K562 (cell line): ENCODE measurements around the gene NBR1. TPM values are rescaled to one million over a fixed set of nuclear protein-coding genes. Genes with fewer than 3 reads are reported as not detected.
"Not testable (repeated sequence)": the region's sequence is repeated elsewhere in the genome, so short reads cannot be mapped to it uniquely, and the experiment has no call there.

Source experiments
- ATAC-seq: fragments of 200-7000 bp; cut with Tn5 transposase; 3 replicates; pipeline ENCODE4 v1.9.1; 2020; ENCODE audit warnings: moderate library complexity
- BruUV-seq: library from RNA; stranded (reverse); fragments of 400-500 nt; replicated peaks from 2 replicates; lab custom pipeline; 2021; lab: Mats Ljungman, UMichigan
- CTCF ChIA-PET: fragments of 300-600 bp; formaldehyde crosslinking; extraction: SDS; loops from one replicate; lab custom pipeline; 2021; ENCODE audit warnings: low intra/inter-chr PET ratio; lab: Yijun Ruan, JAX
- POLR2A ChIA-PET: fragments of 300-600, 350-650 bp; sonication (Branson Sonifier 250); formaldehyde crosslinking; extraction: SDS; loops from one replicate; lab custom pipeline; 2021; ENCODE audit warnings: antibody characterized with exemption, inconsistent platforms; lab: Yijun Ruan, JAX
- DNase-seq, 4 experiments: peaks; one replicate each; pipeline versions ENCODE4 v3.0.0 to v3.0.0-alpha.2; 2011 to 2018; ENCODE audit warnings: low spot score in 3 of 4, mixed read lengths in 3 of 4; ENCODE audit errors: extremely low read depth in 1 of 4
- FAIRE-seq: peaks from 2 replicates; lab custom pipeline; 2011; peaks lifted over from hg19 to GRCh38; lab: Jason Lieb, UNC
- H2AFZ ChIP-seq: 2 replicates; pipeline ENCODE4 v1.6.0; 2011; ENCODE audit warnings: low read depth, low read length, control low read depth, inconsistent platforms
- H3K27ac ChIP-seq: fragments of 200-600 bp; 3 replicates; pipeline ENCODE4 v1.8.0; 2011; ENCODE audit warnings: low read depth, mild to moderate bottlenecking, control low read depth, inconsistent platforms, low read length, moderate library complexity, mixed read lengths; ENCODE audit errors: extremely low read depth
- H3K27me3 ChIP-seq, 2 experiments: fragments of 300-600 bp in 1 of 2; 2 replicates in 1 of 2; 3 replicates in 1 of 2; pipeline versions ENCODE4 v1.6.0 to v1.8.0; 2011; ENCODE audit warnings: inconsistent platforms in 2 of 2, low read length in 2 of 2, mild to moderate bottlenecking in 1 of 2, mixed read lengths in 1 of 2, moderate library complexity in 1 of 2; ENCODE audit not compliant: control insufficient read depth in 2 of 2, insufficient read depth in 2 of 2
- H3K36me3 ChIP-seq: fragments of 300-600 bp; 3 replicates; pipeline ENCODE4 v1.8.0; 2011; ENCODE audit warnings: mild to moderate bottlenecking, low read length, inconsistent platforms; ENCODE audit not compliant: control insufficient read depth, insufficient read depth
- H3K4me1 ChIP-seq, 2 experiments: fragments of 200-600 bp in 1 of 2; replicated peaks in 1 of 2; 2 replicates in 1 of 2; 3 replicates in 1 of 2; pipeline versions ENCODE4 v1.5.1 to v1.8.0; 2011; ENCODE audit warnings: inconsistent platforms in 2 of 2, low read length in 2 of 2, mild to moderate bottlenecking in 1 of 2, mixed read lengths in 1 of 2, moderate library complexity in 1 of 2; ENCODE audit not compliant: control insufficient read depth in 2 of 2, insufficient read depth in 2 of 2
- H3K4me2 ChIP-seq: 2 replicates; pipeline ENCODE4 v1.6.1; 2011; ENCODE audit warnings: low read length, control low read depth, inconsistent platforms, mixed read lengths; ENCODE audit not compliant: insufficient read depth
- H3K4me3 ChIP-seq: fragments of 200-600 bp; sonication (generic), shearing (Covaris generic); 2 replicates; pipeline ENCODE4 v1.5.1; 2016; ENCODE audit warnings: control low read depth, inconsistent platforms
- H3K79me2 ChIP-seq: fragments of 200-600 bp; 3 replicates; pipeline ENCODE4 v1.8.0; 2011; ENCODE audit warnings: low read length, inconsistent platforms; ENCODE audit not compliant: control insufficient read depth, insufficient read depth
- H3K9ac ChIP-seq, 2 experiments: 2 replicates each; pipeline versions ENCODE4 v1.6.0 to v1.6.1; 2011; ENCODE audit warnings: low read depth in 2 of 2, low read length in 2 of 2, control low read depth in 1 of 2, inconsistent platforms in 1 of 2, mild to moderate bottlenecking in 1 of 2, mixed read lengths in 1 of 2; ENCODE audit not compliant: insufficient read depth in 1 of 2
- H3K9me1 ChIP-seq: one replicate; pipeline ENCODE4 v1.6.0; 2011; ENCODE audit warnings: inconsistent platforms, mild to moderate bottlenecking, low read length, moderate library complexity; ENCODE audit not compliant: control insufficient read depth, insufficient read depth
- H3K9me3 ChIP-seq: replicated peaks from 2 replicates; pipeline ENCODE4 v1.5.1; 2011; ENCODE audit warnings: low read depth, low read length, inconsistent platforms; ENCODE audit not compliant: control insufficient read depth, insufficient read depth
- H4K20me1 ChIP-seq: replicated peaks from 2 replicates; pipeline ENCODE4 v1.6.1; 2011; ENCODE audit warnings: low read length, inconsistent platforms, mixed read lengths; ENCODE audit not compliant: control insufficient read depth, insufficient read depth
- MTA1 ChIP-seq: fragments of 450-650 bp; IDR thresholded peaks from 2 replicates; pipeline ENCODE4 v1.6.1; 2017; ENCODE audit warnings: borderline replicate concordance
- ZKSCAN8 ChIP-seq: fragments of 200-800 bp; sonication (Bioruptor generic); IDR thresholded peaks from 2 replicates; pipeline ENCODE4 v1.6.1; 2016; ENCODE audit warnings: missing genetic modification characterization, missing compliant biosample characterization
- ZNF146 ChIP-seq: IDR thresholded peaks from one replicate; pipeline ENCODE4 v1.6.1; 2018; ENCODE audit warnings: missing compliant biosample characterization; ENCODE audit not compliant: unreplicated experiment
- WGBS: fragments of 100-300 bp; shearing (Covaris generic); methylation state at CpG from one replicate; pipeline ENCODE4 v1.1.6; 2016; ENCODE audit warnings: low coverage, mixed read lengths; ENCODE audit not compliant: insufficient coverage; ENCODE audit errors: missing lambda C conversion rate; 5-methylcytosine and 5-hydroxymethylcytosine counted together
- in situ Hi-C: fragments of 300-500 bp; cut with MboI; formaldehyde crosslinking; loops from 4 replicates; pipeline ENCODE4 v1.15.0; 2018; ENCODE audit warnings: inconsistent platforms, mixed read lengths
- intact Hi-C: fragments of 100-400 bp; cut with micrococcal nuclease; formaldehyde crosslinking; loops from 2 replicates; pipeline ENCODE4 v1.14.2; 2022
- polyA plus RNA-seq, 8 experiments: library from polyadenylated mRNA; depleted of rRNA in 4 of 8; stranded (reverse) in 5 of 8; unstranded in 3 of 8; fragments of >200 nt; fragmentation: Nextera tagmentation in 2 of 8; fragmentation: Illumina TruSeq in 1 of 8; extraction: Ambion mirVana in 2 of 8; extraction: Trizol in 1 of 8; gene quantifications; 2 replicates each; pipeline versions ENCODE4 v1.2.1 to v1.2.3, GENCODE V29; 2011 to 2014; ENCODE audit warnings: inconsistent platforms in 1 of 8, missing spikeins in 1 of 8
- total RNA-seq, 7 experiments: library from RNA; depleted of rRNA in 6 of 7; stranded (reverse); fragments of >200 nt in 6 of 7; fragmentation: Illumina TruSeq in 2 of 7; extraction: Trizol in 2 of 7; gene quantifications; 2 replicates each; pipeline versions ENCODE4 v1.2.1 to v1.2.3, GENCODE V29; 2011 to 2021; ENCODE audit warnings: low replicate concordance in 1 of 7

The NBR1 gene
- total and polyA plus RNA-seq, 9 of the 15 experiments (the other 6 are each of a cell fraction or from before 2014, with no cell fraction given): 4.2 to 70.1 (median 39.9) TPM

DNA sequence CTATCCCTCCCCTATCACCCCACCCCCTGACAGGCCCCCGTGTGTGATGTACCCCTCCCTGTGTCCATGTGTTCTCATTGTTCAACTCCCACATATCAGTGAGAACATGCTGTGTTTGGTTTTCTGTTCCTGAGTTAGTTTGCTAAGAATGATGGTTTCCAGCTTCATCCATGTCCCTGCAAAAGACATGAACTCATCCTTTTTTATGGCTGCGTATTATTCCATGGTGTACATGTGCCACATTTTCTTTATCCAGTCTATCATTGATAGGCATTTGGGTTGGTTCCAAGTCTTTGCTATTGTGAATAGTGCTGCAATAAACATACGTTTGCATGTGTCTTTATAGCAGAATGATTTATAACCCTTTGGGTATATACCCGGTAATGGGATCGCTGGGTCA, 15.6 kb downstream of the NBR1 start:
- intact Hi-C loops, in situ Hi-C loops, H3K9ac ChIP-seq, FAIRE-seq, DNase-seq, H3K4me1 ChIP-seq, H3K4me3 ChIP-seq, ATAC-seq, H3K4me2 ChIP-seq, H3K9me3 ChIP-seq, CTCF ChIA-PET, H3K27me3 ChIP-seq, H3K27ac ChIP-seq, BruUV-seq, H3K79me2 ChIP-seq, H4K20me1 ChIP-seq, H3K9me1 ChIP-seq, H2AFZ ChIP-seq: not testable (repeated sequence)
- POLR2A ChIA-PET: interaction anchor here (1.1 kb wide), 1 partner anchor 8 kb away, joined by 3 read pairs; no protein-coding TSS in a partner anchor
- TF ChIP-seq ZNF146 (CRISPR knock-in tag): peak; percentile 86
- WGBS: 91% methylated on average over 5 of the region's 5 CpGs
- peaks cover 34% of the 10 kb centered on the region for H3K36me3 ChIP-seq

DNA sequence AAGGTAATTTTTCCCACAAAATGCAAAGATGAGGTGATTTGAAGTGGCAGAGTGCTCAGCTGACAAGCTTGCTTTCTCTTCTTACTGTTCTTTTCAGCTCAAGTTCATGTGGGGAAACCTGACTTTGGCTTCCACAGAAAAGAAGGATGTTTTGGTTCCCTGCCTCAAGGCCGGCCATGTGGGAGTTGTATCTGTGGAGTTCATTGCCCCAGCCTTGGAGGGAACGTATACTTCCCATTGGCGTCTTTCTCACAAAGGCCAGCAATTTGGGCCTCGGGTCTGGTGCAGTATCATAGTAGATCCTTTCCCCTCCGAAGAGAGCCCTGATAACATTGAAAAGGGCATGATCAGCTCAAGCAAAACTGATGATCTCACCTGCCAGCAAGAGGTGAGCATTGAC, 22.2 kb downstream of the NBR1 start:
- peaks cover 73% of the 10 kb centered on the region for H3K36me3 ChIP-seq
- no peaks in the 10 kb centered on the region for H3K4me1 ChIP-seq
- ChIA-PET CTCF (no interaction called here), POLR2A (interaction anchor here (0.7 to 3.5 kb wide), 3 partner anchors 8 to 123 kb away, joined by 3 to 18 read pairs (median 4); no protein-coding TSS in a partner anchor)
- H3K27ac ChIP-seq: no peak overlapping the region
- FAIRE-seq (no peak), DNase-seq (no peak)
- in situ Hi-C loops: no loop called here
- H4K20me1 ChIP-seq: no peaks in the 10 kb centered on the region
- no peaks in the 10 kb centered on the region for H3K27me3 ChIP-seq
- 79% methylated on average over 5 of the region's 5 CpGs for WGBS
- no peaks in the 10 kb centered on the region for H3K9me1 ChIP-seq
- no peaks in the 10 kb centered on the region for H3K79me2 ChIP-seq
- TF ChIP-seq ZKSCAN8 (CRISPR knock-in tag) (no peak), MTA1 (no peak)
- TF ChIP-seq, all 486 proteins: peak for 0
- no peak for ATAC-seq
- intact Hi-C loops: no loop called here
- Histone ChIP-seq H2AFZ (no peak overlapping the region), H3K9ac (no peak overlapping the region), H3K4me3 (no peak overlapping the region), H3K9me3 (no peaks in the 10 kb centered on the region), H3K4me2 (no peak overlapping the region)
- BruUV-seq: no TSS peak
